ENCODE data around the gene TTC28. TPM values are rescaled to one million over a fixed set of nuclear protein-coding genes. Genes with fewer than 3 reads are reported as not detected.
"Not testable (repeated sequence)": the region's sequence is repeated elsewhere in the genome, so short reads cannot be mapped to it uniquely, and the experiment has no call there.

The TTC28 gene
- 10 to 100 TPM; 28.9 to 32.9 (median 31.0) TPM for polyA plus RNA-seq (ENCODE audit: insufficient read length in 4 of 4)

DNA sequence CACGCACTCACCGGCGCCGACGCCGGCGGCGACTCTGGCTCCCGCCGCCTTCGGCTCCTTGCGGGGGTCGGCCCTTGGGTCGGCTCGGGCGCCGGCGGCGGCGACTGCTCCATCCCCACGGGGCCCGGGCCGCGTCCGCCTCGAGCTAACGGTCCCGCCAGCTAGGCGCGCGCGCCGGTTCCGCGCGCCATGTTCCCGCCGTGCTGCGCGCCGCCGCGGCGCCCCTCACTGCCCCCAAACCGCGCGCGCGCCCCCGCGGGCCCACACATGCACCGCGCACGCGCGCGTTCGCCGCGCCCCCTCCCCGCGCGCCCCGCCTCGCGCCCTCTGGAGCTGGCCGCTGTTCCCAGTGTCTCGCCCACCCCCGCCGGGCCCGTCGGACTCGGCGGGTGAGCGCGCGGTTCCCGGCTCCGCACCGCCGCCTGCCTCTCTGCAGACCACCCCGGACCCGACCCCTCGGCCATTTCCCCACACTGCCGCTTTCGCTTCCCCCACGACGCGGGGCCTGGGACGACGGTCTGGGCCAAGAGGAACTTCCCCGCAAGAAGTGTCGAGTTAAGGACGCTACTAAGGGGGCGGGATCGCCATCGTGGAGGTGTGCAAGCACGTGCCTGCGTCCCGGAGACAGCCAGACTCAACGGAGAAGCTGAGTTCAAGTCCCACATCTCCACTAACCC lies at the start of gene TTC28:
Gene TTC28 (minus strand): TSS at position 230 of the 677 bp plus-strand sequence. CDS start 117 bp downstream, at position 113.
- DNase-seq (ENCODE audit: low read depth in 4 of 4, low spot score in 3 of 4): peak; percentile 71 to 82 (median 72)

DNA sequence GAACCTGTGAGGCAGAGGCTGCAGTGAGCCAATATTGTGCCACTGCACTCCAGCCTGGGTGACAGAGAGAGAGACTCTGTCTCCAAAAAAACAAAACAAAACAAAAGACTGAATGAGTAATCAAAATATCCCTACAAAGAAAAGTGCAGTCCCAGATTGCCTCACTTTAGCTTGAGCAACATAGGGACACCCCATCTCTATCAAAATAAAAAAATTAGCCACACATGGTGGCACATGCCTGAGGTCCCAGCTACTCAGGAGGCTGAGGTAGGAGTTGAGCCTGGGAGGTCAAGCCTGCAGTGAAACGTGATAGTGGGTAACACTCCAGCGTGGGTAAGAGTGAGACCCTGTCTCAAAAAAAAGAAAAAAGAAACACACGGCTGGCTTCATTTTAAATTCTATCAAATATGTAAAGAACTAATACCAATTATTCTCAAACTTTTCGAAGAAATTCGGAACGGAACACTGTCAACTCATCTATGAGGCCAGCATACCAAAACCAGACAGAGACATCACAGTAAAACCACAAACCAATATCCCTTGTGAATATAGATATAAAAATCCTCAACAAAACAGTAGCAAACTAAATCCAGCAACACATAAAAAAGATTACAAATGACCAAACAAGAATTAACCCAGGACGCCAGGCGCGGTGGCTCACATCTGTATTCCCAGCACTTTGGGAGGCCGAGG lies 49.1 kb upstream of the TTC28 start:
- no peak for DNase-seq (ENCODE audit: low read depth in 4 of 4, low spot score in 3 of 4)

DNA sequence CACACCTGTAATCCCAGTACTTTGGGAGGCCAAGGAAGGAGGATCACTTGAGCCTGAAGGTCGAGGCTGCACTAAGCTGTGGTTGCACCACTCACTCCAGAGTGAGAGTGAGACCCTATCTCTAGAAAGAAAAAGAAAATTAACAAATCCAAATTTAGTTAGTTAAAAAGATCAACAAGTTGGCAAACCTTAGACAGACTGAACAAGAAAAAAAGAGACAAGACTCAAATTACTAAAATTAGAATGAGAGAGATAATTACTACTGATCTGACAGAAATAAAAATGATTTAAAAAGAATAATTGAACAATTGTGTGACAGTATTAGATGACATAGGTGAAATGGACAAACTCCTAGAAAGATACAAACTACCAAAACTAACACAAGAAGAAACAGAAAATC lies 48.4 kb upstream of the TTC28 start:
- no peak for DNase-seq (ENCODE audit: low read depth in 4 of 4, low spot score in 3 of 4)

DNA sequence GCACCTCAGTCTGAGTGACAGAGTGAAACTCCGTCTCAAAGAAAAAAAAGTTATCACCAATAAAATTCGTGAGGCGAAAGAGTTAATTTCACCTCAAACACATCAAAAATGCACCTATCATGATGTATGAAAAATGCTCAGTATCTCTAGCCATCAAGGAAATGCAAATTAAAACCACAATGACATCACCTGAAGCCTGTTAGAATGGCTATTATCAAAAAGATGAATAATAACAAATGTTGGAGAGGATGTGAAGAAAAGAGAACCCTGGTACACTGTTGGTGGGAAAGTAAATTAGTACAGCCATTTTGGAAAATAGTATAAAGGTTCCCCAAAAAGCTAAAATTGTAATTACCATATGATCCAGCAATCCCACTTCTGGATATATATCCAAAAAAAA lies 38.4 kb upstream of the TTC28 start:
- DNase-seq (ENCODE audit: low read depth in 4 of 4, low spot score in 3 of 4): no peak

DNA sequence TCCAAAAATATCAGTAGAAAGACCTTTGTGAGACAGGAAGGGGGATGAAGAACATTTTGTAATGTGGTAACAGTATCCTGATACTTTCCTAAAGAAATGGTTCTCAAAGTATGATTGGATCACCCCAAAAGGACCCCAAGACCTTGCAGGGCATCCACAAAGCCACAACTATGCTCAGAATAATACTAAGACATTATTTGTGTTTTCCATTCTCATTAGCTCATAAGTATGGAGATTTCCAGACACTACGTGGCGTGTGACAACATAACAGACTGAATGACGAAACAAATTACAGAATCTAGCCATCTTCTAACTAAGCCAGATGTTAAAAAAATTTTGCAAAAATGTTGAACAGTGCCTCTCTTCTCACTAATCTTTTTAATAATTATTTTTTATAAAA lies 37.0 kb upstream of the TTC28 start:
- DNase-seq (ENCODE audit: low read depth in 4 of 4, low spot score in 3 of 4): no peak

DNA sequence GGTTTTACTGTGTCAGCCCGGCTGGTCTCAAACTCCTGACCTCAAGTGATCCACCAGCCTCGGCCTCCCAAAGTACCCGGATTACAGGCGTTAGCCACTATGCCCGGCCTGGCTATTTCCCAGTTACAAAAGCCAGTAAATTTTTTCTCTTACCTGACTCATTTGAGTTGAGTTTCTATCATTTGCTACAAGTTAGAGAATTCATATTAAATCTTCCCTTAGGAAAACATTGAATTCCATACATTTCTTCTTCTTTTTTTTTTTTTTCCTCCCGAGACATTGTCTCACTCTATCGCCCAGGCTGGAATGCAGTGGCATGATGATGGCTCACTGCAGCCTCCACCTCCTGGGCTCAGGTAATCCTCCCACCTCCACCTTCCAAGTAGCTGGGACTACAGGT lies 36.0 kb upstream of the TTC28 start:
- DNase-seq (ENCODE audit: low read depth in 4 of 4, low spot score in 3 of 4): no peak

DNA sequence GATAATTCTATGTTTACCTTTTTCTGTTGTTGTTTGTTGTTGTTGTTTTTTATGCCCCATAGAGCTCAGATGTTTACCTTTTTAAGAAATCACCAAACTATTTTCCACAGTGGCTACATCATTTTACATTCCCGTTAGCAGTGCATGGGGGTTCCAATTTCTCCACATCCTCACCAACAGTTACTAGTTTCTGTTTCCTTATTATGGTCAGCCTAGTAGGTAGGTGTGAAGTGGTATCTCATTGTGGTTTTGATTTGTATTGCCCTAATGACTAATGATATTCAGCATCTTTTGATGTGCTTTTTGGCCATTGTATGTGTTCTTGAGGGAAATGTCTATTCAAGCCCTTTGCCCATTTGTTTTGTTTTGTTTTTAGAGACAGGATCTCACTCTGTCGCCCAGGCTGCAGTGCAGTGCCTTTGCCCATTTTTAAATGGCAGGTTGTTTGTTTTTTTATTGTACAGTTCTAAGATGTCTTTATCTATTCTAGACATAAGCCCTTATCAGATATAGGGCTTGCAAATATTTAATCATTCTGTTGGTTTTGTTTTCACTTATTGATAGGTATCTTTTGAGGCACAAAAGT lies 34.5 kb upstream of the TTC28 start:
- DNase-seq (ENCODE audit: low read depth in 4 of 4, low spot score in 3 of 4): no peak

DNA sequence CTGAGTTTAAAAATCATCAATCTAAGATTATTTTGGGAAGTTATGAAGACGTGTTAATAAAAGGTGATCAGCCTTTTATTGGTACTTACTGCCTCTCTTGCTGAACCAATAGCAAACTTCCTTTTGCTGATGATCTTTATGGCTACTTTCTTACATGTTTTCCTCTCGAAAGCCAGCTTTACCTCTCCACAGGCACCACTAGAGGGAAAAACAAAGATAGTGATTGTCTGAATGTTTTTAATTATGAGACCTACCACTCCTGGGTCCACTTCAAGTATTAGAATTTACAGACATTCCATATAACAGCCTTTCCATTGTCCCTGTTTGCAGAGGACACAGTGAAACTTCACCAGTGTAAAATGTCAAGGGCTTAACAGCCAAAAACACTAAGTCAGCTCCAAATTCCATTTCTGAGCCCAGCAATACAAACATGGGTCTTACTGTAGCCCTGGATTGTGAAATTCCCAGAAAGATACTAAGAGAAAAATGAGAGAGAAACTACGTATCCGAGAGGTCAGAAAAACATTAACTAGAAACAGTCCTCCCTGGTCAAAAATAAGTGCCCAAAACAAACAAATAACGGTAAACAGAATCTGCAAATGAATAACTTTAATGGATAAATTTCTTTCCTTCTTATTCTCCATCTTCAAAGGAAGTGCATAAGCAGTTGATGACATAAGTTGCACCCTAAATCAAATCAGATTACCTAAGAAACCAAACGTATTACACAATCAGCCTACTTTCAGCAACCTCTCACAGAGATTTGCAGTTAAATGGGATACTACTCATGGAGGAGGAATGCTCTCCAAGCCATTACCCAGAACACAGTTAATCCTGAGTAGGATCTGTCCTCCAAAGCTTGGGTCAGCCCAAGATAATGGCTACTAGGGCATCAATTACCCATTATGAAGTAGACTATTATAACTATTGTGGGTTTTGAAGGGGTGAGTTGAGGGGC lies 32.5 kb upstream of the TTC28 start:
- DNase-seq (ENCODE audit: low read depth in 4 of 4, low spot score in 3 of 4): no peak

DNA sequence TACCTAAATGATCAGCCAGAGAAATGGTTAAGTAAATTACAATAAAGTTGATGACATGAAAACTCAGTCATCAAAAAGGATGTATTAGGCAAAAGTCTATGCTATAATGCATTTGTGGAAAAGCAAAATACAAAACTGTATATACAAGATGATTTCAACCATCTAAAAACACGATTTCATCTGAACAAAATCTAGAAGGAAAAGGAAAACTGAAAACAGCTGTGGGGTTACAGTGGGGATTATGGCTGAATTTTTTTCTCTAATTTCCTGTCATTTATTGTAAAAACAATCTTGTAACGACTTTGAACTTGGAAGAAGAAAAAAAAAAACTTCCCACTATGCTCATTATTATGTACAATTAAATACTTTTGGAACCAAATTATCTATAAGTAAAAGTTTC lies 31.7 kb upstream of the TTC28 start:
- DNase-seq (ENCODE audit: low read depth in 4 of 4, low spot score in 3 of 4): no peak

DNA sequence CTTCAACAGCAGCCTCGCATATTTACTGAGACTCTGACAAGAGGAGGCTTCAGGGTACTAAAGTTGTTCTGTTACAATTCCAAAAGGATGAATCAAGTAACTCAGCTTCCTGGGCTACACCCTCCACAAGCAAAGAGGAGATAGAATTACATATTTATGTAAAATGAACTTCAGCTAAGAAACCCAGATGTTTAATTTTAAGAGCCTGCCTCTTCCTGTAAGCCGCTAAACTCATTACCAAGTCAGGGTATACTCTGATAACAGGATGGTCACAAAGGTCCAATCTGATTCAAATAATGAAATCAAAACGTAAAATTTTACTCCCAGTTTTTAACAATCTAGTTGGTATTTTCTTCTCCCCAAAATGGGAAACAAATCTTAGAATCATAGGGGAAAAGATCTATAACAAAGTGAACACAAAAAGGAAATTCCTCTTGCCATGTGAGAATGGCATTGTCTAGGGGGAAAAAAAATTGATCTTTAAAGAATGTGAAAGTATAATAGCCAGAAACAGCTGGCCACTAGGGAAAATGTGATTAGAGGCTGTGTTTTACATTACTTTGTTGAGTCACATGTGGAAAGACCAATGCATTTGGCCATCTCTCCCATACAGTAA lies 31.0 kb upstream of the TTC28 start:
- DNase-seq (ENCODE audit: low read depth in 4 of 4, low spot score in 3 of 4): no peak

DNA sequence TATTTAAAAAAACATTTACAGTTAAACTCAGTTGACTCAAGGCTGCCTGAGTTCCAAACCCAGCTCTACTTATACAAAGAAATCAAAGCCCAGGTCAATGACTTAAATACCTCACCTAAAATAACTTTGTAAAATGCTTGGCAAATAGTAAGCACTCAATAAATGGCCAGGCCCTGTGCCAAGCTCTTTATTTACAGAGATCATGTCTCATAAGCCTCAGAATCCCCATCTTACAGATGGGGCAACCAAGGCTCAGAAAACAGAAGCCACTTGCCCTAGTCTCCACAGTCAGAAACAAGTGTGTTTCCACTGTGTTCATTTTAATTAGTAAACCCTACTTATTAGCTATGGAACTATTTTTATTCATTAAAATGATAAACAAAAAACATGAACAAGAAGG lies 30.5 kb upstream of the TTC28 start:
- DNase-seq (ENCODE audit: low read depth in 4 of 4, low spot score in 3 of 4): no peak

DNA sequence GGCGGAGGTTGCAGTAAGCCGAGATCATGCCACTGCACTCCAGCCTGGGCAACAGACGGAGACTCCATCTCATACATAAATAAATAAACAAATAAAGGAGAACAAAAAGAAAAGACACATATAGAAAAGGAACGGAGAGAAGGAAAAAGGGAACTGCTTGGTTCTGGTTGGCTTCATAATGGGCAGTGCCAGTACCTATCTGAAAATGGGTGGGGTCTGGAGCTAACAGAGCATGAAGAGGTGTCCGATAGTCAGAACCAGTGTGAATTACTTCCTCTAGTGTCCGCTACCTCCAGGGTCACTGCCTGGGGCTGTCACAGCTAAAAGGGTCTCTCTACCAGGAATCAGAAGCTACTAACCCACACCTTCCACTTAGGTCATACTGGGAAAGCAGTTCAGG lies 27.2 kb upstream of the TTC28 start:
- no peak for DNase-seq (ENCODE audit: low read depth in 4 of 4, low spot score in 3 of 4)

DNA sequence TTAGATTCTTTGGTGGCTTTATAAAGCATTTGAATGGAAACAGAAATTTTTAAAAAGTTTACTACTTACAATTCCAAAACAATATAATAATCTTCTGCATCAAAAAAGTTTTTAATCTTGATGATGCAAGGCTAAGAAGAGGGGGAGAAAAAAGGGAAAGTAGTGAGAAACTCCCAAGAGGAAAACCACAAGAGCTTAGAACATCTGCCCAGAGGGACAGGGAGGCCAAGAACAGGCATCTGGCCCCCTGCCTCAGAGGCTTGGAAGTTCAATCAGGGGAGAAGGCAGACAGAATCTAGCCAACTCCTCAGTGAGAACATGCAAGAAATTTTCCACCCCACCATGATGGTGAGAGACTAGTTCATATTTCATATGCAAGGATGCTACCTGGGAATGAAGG lies 23.8 kb upstream of the TTC28 start:
- no peak for DNase-seq (ENCODE audit: low read depth in 4 of 4, low spot score in 3 of 4)

DNA sequence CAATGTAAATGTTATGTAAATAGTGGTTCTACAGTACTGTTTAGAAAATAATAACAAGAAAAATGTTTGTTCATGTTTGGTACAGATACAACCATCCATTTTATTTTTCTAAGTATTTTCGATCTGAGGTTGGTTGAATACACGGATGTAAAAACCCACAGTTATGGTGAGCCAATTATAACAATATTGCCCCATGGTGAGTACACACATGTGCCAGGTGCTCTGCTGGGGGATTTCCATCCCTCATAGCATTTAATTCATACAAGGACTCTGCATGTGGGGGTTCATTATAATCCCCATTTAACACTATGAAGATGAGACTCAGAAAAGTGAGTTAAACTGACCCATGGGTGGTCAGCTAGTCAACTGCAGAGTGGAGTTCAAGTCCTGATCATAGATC lies 23.3 kb upstream of the TTC28 start:
- no peak for DNase-seq (ENCODE audit: low read depth in 4 of 4, low spot score in 3 of 4)

DNA sequence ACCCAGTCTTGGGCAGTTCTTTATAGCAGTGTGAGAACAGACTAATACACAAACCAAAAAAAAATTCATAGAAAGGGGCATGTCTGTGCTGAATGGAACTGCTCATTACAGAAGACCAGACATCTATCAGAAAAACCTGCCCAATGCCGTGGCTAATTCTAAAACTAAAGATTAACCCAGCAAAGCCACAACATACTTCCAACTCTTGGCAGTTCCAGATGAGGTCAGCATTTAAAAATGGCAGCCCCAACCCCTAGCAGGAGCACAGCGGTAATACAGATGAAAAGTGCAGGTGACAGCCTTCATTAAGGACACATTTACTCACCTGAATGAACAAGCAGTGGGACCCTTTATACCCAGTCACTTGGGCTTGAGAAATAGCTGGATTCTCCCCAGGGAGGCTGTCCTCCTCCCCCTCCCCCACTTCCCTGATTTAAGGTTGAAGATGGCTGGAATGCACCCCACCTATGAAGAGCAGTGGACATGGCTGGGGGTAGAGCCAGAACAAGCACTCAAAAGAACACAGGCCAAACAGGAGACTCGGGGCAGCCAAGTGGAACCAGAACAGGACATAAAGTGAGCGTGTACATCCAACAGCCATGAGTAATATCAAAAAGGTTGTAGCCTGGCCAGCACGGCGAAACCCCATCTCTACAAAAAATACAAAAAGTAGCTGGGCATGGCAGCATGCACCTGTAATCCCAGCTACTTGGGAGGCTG lies 13.6 kb upstream of the TTC28 start:
- DNase-seq (ENCODE audit: low read depth in 4 of 4, low spot score in 3 of 4): not testable (repeated sequence)

DNA sequence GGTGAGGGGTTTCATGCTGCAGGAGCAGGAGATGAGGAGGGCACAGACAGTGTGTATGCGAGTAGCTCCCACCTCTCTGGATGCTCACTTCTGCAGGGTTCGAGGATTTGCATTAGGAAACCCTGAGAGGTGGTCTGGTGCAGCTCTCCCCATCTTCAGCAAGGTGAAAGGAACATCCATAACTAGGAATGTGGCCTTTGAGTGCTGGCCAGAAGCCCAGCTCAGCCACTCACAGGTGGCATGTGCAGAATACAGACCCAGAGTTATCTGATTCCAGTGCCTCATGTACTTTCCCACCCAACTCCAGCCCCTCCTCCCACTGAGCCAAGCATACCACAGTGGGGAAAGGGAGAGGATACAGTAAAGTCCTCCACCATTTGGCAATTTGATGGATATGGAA lies 10.2 kb upstream of the TTC28 start:
- DNase-seq (ENCODE audit: low read depth in 4 of 4, low spot score in 3 of 4): not testable (repeated sequence)

DNA sequence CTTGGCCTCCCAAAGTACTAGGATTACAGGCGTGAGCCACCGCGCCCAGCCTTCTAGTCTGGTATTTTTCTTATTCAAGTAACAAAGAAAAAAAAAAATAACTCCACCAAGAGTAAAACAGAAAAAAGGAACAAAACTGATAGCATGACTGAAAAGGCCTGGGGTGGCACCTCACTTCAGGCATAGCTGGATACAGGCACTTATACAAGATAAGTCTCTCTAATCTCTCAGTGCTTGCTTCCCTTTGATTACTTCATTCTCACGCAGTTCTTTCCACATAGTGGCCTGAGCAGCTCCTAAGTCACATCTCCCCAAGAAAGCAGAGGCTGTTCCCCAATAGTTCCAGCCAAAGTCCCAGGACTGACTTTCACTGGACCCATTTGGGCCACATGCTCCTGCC lies 3.3 kb upstream of the TTC28 start:
- DNase-seq (ENCODE audit: low read depth in 4 of 4, low spot score in 3 of 4): not testable (repeated sequence)

DNA sequence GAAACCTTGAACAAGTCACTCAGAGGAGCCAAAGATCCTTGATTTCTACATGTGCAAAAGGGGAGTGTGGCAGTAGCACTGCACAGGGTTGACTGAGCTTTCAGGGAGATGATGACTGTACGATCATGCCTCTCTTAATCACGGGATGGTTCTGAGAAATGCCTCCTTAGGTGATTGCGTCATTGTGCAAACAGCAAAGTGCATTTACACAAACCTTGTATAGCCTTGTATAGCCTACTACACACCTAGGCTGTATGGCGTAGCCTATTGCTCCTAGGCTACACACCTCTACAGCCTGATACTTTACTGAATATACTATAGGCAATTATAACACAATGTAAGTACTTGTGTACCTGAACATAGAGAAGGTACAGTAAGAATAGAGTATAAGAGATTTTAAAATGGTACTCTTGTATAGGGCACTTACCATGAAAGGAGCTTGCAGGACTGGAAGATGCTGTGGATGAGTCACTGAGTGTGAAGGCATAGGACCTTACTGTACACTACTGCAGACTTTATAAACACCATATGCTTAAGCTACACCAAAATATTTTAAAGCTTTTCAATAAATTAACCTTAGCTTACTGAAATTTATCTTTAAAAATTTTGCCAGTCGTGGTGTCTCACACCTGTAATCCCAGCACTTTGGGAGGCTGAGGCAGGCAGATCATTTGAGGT lies 1.3 kb upstream of the TTC28 start:
- not testable (repeated sequence) for DNase-seq (ENCODE audit: low read depth in 4 of 4, low spot score in 3 of 4)

All from right renal pelvis (tissue), 4 donors.